GM19328 (cell line): ENCODE data around the gene RGS9.
"Not testable (repeated sequence)": the region's sequence is repeated elsewhere in the genome, so short reads cannot be mapped to it uniquely, and the experiment has no call there.

Experiments
- ATAC-seq: cut with Tn5 transposase; IDR thresholded peaks from one replicate; pipeline ENCODE4 v1.9.1; 2021; ENCODE audit warnings: mild to moderate bottlenecking, moderate library complexity; ENCODE audit not compliant: unreplicated experiment

Gene RGS9

GRCh38 chr17:65204001-65204400 is 66.8 kb downstream of the RGS9 start:
- no peak for ATAC-seq

- ATAC-seq = no peak
Observed at GRCh38 chr17:65205655-65206054, 68.5 kb downstream of the RGS9 start.

- ATAC-seq = not testable (repeated sequence)
Observed at GRCh38 chr17:65207448-65207847, 70.3 kb downstream of the RGS9 start.

GRCh38 chr17:65208717-65209116 is 71.5 kb downstream of the RGS9 start:
- ATAC-seq = no peak

GRCh38 chr17:65218261-65218660 is 81.1 kb downstream of the RGS9 start:
- ATAC-seq = no peak

- no peak for ATAC-seq
Observed at GRCh38 chr17:65219124-65219523, 82.0 kb downstream of the RGS9 start.

- no peak for ATAC-seq
Observed at GRCh38 chr17:65219707-65220106, 82.5 kb downstream of the RGS9 start.

GRCh38 chr17:65220732-65221131 is 83.6 kb downstream of the RGS9 start:
- ATAC-seq = no peak

GRCh38 chr17:65222214-65222738 is 85.1 kb downstream of the RGS9 start:
- no peak for ATAC-seq

GRCh38 chr17:65225061-65225460 is 87.9 kb downstream of the RGS9 start:
- ATAC-seq = no peak

- ATAC-seq = no peak
Observed at GRCh38 chr17:65226227-65226626, 89.1 kb downstream of the RGS9 start.

GRCh38 chr17:65227637-65228036 is 90.5 kb downstream of the RGS9 start:
- no peak for ATAC-seq

- no peak for ATAC-seq
Observed at GRCh38 chr17:65228287-65228686, 91.1 kb downstream of the RGS9 start.

- peak; percentile 57 for ATAC-seq
Observed at GRCh38 chr17:65228734-65229620, 91.8 kb downstream of the RGS9 start.

GRCh38 chr17:65229621-65229995 is 92.4 kb downstream of the RGS9 start:
- peak; percentile 10 for ATAC-seq

- ATAC-seq = no peak
Observed at GRCh38 chr17:65230040-65230439, 92.9 kb downstream of the RGS9 start.

GRCh38 chr17:65231086-65231485 is 93.9 kb downstream of the RGS9 start:
- no peak for ATAC-seq

GRCh38 chr17:65231662-65232335 is 94.6 kb downstream of the RGS9 start:
- ATAC-seq = no peak

GRCh38 chr17:65235284-65235683 is 98.1 kb downstream of the RGS9 start:
- ATAC-seq = no peak

GRCh38 chr17:65236321-65236720 is 99.2 kb downstream of the RGS9 start:
- no peak for ATAC-seq

- no peak for ATAC-seq
Observed at GRCh38 chr17:65243838-65244625, 106.9 kb downstream of the RGS9 start.
